HG02642 (cell line): ENCODE results near the gene IGFN1.
"Not testable (repeated sequence)": the region's sequence is repeated elsewhere in the genome, so short reads cannot be mapped to it uniquely, and the experiment has no call there.

Source experiments
- ATAC-seq: cut with Tn5 transposase; IDR thresholded peaks from one replicate; pipeline ENCODE4 v1.9.1; 2021; ENCODE audit warnings: mild to moderate bottlenecking; ENCODE audit not compliant: unreplicated experiment, poor library complexity

The IGFN1 gene

DNA sequence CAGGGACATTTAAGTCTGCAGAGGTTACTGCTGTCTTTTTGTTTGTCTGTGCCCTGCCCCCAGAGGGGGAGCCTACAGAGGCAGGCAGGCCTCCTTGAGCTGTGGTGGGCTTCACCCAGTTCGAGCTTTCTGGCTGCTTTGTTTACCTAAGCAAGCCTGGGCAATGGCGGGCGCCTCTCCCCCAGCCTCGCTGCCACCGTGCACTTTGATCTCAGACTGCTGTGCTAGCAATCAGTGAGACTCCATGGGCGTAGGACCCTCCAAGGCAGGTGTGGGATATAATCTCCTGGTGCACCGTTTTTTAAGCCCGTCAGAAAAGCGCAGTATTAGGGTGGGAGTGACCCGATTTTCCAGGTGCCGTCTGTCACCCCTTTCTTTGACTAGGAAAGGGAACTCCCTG lies 49.0 kb downstream of the IGFN1 start:
- not testable (repeated sequence) for ATAC-seq

DNA sequence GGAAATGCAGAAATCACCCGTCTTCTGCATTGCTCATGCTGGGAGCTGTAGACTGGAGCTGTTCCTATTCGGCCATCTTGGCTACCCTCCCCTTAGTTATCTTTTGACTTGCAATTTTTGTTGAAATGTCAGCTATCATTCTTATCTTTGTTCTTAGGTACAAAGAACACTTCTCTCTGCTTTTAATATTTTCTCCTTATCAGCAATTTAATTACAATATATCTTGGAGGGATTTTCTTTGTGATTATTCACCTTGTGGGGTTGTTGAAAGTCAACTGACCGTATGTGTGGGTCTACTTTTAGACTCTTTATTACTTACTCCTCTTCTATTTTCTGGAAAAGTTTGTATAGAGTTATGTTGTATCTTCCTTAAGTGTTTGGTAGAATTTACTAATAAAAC lies 49.5 kb downstream of the IGFN1 start:
- no peak for ATAC-seq

DNA sequence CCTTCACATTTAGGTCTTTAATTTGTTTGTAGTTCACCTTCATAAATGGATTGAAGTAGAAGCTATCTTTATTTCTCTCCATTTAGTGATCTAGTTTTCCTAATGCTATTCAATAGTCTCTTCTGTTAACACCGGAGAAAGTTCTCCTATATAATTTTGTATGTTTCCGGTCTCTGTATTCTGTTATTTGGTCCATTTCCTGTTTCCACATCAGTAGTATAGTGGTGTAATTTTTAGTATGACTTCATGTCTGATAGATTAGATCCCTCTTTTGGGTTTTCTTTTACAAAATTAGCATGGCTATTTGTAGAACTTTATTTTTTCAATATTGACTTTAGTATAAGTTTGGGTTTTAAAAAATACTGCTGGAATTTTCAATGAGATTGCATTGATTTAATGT lies 51.1 kb downstream of the IGFN1 start:
- no peak for ATAC-seq

DNA sequence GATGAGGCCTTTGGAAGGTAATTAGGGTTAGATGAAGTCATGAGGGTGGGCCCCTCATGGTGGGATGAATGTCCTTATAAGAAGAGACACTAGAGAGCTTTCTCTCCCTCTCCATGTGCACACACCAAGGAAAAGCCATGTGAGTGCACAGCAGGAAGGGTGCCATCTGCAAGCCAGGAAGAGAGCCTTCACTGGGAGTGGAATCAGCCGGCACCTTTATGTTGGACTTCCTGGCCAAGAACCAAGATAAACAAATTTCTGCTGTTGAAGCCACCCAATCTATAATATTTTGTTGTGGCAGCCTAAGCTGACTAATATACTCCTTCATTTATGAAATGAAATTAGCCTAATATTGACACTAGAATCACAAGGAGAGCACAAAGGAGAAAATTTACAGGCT lies 54.5 kb downstream of the IGFN1 start:
- no peak for ATAC-seq

DNA sequence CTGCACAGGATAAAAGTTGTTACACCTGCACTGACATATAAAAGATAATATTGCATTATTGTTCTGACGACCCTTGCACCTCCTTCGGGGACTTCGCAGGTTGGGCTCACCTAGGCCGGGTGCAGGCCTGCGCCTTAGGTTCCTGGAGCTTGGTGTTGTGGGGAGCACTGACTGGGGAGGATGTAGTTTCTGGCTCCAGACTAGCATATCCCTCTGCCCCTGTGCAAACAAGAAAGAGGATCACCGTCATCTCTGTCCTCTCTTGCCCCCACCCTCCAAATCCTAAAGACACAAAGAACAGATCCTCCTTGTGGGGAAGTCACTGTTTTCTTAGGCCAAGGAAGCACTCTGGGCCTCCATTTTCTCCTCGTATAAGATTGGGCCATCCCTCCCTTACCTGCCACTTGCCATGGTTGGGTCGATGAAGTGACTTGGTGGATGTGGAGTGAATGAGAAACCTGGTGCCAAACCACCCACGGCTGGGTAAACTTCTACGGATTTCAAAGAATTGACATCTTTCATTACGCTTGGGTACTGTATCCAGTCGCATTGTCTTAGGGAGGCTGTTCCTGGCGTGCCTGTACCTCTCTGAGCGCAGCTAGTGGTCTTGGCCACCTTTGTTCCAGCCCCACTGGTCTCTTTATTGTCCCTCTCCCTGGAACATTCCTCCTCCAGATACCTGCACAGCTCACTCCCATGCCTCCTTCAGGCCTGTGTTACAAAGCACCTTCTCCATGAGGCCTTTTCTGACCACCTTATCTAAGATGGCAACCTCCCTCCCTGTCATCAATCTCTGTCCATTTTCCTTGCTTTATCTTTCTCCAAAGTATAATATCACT lies 58.3 kb downstream of the IGFN1 start:
- no peak for ATAC-seq

DNA sequence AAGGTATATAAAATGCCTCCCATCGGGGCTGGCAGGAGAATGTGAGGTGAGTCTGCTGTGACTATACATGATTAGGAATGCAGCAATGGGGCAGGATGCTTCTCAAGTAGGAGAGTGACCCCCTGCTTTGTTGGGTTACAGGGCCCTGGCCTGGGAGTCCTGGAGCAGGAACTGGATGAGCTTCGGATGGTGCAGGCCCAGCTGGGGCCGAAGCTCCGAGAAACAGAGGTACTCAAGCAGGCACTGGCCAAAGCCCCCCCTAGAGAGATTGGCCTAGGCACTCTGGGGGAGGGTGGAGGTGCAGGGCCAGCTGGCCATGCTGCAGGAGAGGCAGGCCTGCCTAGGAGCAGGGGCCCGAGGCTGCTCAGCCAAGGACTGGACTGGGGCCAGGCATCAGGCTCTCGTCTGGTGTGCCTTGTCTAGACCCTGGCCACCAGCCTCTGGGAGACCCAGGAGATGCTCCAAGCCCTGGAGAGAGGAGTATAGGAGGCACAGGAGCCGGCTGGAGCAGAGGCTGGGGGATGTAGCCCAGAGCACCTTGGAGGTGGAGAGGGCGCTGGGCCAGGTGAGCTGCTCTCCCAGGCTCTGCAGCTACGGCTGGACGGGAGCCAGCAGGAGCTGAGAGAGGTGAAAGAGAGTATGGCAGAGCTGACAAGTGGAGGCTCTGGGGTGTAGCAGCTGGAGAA lies 59.8 kb downstream of the IGFN1 start:
- no peak for ATAC-seq

DNA sequence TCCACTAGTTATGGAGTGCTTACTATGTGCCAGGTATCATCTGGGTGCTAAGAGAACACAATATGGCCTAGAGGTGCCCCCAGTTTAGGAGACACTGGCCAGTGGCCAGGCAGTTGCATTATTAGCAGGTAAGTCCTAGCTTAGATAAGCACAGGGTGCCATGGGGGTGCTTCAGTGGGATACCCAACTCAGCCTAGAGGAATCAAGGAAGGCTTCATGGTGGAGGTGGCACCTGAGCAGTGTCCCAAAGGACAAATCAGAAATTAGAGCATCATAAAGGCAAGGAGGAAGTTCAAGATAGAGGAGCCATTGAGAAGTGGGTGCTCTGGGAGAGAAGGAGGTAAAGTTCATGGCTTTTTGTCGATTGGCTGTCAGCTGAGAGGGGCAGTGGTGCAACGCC lies 60.8 kb downstream of the IGFN1 start:
- no peak for ATAC-seq

DNA sequence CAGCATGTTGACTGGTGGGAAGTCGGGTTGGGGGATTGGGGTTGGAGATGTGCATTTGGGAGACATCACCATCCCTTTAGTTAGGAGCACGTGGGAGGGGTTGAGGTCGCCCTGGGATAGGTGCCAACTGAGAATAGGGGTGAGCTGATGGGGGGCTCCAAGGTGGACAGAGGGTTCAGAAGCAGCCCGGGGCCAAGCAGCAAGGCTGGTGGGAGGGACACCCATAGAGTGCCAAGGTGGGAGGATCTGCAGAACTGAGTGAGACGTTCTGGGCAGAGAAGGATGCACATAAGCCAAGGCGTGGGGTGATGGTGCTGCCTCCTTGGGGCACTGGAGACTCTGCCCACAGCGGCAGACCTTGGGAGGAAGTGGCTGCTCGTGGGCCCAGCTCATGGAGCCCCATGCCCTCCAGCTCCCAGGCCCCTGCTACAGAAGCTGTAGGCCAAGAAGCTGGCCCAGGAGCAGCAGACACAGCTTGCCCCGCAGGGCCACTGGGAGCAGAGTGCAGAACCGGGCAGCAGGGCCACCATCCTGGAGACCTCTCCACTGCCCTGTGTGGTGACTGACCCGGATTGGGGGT lies 61.3 kb downstream of the IGFN1 start:
- ATAC-seq: no peak

DNA sequence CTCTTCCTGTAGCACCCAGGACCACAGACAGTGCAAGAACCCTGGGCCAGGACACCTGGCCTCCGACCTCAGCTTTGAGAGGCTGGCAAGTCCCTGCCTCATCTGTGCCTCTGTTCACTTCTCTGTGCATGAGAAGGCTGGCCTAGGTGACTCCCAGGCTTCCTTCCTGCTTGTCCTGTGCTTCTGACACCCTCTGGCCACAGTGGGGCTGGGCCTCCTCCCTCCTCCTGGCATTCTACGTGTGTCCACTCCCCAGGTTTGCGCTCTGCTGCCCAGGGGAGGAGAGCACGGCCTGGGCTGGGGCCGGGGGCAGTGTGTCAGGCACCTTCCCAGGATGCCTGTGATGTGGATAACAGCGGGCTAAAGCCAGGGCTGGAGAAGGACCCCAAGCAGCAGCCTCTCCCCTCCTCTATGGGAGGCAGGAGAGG lies 62.3 kb downstream of the IGFN1 start:
- ATAC-seq: no peak

DNA sequence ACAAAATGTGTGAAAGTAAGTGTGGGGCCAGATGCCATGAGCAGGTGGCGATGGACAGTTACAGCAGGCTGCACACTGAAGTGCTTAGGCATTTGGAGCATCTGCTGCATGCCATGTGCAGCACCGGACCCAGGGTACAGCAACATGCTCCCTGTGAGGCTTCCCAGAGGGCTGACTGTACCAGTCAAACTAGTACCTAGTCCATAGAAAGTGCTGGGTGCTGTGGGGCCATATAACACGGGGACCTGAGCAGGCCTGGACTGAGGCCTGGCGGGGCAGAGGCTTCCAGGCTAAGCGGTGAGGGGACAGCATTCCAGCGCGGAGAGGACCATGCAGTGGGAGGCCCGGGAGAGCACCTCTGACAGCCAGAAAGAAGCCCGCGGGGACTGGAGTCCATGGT lies 62.8 kb downstream of the IGFN1 start:
- no peak for ATAC-seq

DNA sequence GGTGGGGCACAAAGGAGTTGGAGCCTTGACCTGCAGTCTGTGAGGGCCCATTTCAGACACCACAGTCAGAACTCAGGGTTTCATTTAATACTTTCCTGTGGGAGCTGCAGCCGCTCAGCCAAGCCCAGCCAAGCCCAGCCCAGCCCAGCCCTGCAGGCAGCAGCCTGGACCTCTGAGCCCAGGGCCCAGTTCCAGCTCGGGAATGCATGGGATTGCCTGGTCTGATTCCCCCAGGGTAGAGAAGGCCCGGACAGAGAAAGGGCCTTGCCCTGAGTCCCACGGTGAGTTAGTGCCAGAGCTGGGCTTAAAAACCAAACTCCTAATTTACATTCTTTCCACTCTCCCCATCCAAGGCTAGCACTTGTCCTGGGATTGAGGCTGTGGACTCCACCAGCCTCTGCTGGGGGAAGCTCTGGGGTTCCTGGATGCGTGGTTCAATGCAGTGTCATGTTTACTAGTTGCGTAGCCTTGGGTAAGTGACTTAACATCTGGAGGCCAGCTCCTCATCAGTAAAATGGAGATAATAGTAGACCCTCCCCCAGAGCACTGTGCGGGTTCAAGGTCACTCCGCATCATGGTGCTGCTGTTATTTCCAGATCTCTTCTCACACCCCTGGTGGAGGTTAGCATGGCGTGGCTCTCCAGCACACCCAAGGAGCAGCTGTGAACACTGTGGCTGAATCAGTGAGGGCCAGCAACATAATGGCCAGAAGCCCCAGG lies 63.4 kb downstream of the IGFN1 start:
- no peak for ATAC-seq

DNA sequence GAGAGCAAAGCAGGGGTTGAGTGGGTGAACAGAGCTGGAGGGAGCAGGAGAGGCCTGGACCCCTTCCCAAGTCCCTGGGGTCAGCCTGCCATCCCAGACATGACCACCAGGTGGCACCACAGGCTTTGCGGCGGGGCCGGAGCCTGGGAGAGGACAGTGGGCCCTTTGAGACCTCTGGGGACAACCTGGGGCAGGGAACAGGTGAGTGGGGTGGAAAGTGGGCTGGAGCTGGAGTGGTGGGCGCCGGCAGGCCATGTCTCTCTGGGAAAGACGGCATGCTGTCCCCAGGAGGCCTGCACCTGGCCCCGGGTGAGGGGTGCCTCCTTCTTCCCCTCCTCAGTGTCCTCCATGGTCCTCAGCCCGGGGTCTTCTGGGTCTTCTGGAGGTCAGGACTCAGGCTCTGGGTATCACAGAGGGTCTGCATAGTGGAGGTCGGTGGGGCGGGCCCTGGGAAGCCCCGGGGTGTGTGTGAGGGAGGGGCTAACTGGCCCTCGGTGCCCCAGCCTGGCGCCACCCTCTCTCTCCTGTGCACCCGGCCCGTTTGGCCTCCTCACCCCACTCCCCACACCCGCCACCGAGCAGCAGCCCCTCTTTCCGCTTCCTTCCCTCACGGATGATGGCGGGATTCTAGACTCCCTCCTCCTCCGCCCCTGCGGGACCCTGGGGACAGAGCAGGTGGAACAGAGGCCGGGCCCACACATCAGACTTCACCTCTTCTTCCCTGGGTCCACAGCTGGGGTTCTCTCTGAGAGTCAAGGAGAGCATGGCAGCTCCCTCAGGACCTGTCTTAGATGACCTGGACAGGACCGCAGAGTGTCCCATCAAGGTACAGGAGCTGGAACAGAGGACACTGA lies 64.2 kb downstream of the IGFN1 start:
- no peak for ATAC-seq

DNA sequence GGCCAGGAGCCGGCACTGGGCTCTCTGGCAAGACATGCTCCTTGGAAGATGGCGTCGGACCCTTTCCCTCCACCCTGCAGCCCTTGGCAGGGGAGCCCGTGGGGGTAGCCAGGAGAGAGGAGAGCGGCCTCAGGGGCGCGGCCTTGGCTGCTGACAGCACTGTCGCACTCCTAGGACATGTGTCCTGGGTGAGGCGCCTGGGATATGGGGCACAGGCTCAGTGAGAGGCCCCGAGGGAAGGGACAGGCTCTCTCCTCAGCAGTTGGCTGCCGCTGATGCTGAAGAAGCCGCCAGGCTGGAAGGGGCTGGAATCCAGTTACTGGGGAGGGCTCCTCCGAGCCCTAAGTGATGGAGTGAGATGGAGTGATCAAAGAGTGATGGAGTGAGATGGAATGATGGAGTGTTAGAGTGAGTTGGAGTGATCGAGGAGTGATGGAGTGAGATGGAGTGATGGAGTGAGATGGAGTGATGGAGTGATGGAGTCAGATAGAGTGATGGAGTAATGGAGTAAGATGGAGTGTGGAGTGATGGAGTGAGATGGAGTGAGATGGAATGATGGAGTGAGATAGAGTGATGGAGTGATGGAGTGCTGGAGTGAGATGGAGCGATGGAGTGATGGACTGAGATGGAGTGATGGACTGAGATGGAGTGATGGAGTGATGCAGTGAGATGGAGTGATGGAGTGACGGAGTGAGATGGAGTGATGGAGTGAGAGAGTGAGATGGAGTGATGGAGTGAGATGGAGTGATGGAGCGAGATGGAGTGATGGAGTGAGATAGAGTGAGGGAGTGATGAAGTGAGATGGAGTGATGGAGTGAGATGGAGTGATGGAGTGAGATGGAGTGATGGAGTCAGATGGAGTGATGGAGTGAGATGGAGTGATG lies 65.1 kb downstream of the IGFN1 start:
- ATAC-seq: no peak

DNA sequence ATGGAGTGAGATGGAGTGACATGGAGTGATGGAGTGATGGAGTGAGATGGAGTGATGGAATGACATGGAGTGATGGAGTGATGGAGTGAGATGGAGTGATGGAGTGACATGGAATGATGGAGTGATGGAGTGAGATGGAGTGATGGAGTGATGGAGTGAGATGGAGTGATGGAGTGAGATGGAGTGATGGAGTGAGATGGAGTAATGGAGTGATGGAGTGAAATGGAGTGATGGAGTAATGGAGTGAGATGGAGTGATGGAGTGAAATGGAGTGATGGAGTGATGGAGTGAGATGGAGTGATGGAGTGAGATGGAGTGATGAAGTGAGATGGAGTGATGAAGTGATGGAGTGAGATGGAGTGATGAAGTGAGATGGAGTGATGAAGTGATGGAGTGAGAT lies 67.5 kb downstream of the IGFN1 start:
- ATAC-seq: not testable (repeated sequence)

DNA sequence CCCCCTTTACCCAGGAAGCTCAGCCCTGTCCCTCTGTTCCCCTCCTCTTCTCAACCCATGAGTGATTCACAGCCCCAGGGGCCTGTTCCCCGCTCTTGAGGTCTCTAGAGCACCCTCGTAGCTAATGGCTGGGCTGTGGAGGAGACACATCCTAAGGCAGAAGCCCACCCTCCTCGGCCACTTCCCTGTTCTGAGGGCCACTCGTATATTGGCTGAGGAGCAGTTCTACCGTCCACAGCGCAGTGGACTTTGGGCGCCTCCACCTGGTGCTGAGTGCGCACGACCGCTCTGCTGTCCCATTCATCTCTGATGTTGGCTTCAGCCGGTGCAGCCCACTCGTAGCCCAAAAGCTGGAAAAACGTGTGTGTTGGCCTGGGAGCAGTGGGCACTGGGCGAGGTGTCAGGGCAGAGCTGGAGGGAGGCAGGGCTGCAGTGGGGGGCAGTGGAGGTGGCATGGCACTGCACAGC lies 68.2 kb downstream of the IGFN1 start:
- no peak for ATAC-seq

DNA sequence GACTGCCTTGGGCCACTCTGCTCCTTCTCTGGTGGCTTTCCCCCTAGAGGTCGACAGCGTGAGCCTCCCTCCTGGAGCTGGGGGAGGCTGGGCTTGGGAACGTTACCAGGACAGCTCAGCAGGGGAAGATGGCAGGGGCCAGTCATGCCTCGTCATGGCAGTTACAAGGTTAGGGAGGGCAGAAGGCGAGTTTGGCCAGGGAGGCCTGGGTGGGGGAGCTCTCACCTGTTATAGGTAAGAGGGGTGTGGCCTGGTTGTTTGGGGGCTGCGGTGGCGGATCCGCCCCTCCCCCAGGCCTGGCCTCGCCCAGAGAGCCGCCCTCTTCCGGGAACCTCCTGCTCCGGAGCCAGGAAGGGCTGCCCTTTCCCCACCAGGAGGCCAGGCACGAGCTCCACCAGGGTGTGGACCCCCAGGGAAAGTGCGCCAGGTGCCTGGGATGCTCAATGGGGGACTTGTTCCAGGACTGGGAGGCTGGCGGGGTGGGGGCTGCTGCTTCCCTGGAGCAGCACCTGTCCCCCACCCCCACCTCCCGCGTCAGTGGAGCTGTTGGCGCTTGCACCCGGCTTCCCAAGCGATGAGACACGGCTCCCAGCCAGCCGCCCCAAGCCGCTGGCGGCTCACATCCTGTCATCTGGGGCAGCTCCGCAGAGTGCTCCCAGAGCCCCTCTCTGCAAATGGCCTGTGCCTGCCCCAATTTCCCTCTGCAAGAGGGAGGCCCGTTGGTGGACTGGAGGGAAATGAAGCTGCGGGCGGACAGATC lies 69.0 kb downstream of the IGFN1 start:
- no peak for ATAC-seq

DNA sequence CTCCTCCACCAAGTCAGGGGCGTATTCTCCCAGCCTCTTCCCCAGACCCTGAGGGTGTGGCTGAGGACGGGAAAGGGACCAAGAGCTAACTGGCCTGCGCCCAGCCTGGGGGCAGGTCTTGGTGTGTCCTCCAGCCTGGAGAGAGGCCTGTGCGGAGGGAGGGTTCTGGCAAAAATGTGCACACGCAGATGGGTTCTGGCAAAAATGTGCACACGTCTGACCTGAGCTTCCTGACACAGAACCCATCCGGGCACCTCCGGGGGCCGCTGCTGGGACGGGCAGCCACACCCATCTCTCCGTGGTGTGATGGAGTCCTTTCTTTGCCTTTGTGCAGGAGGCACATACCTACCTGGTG lies 69.6 kb downstream of the IGFN1 start:
- ATAC-seq: no peak

DNA sequence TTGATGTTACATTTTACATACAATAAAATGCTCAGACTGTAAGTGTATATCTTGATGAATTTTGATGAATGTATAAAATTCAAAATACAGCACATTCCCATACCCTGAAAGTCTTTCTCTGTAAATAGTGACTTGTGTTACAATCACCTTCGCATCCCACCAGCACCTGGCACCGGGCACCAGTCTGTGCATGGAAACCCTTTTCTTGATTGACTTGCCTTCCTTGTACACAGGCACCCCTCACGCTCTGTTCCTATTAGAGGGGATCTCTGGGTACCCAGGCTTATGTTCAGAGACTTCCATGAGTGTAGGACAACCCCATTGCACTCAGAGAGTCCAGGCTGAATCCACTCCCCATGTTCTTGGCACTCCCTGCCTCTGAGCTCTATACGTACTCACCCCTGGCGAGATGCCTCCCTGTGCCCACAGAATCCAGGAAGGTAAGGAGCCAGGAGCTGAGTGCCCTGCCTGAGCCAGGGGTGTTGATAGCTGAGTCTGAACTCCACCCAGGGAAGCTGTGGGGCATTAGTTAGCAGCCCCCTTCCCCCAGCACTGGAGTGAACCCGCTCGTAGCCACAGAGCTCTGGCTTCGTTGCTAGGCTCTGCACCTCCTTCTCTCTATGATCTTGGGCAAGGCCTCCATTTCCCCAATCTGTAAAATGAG lies 70.2 kb downstream of the IGFN1 start:
- no peak for ATAC-seq
